Measurements from ENCODE around the gene PPM1M. TPM values are rescaled to one million over a fixed set of nuclear protein-coding genes. Genes with fewer than 3 reads are reported as not detected.

PPM1M gene
- total and polyA plus RNA-seq, 7 experiments from 2014 or later: 55.8 to 135 (median 74.5) TPM

DNA sequence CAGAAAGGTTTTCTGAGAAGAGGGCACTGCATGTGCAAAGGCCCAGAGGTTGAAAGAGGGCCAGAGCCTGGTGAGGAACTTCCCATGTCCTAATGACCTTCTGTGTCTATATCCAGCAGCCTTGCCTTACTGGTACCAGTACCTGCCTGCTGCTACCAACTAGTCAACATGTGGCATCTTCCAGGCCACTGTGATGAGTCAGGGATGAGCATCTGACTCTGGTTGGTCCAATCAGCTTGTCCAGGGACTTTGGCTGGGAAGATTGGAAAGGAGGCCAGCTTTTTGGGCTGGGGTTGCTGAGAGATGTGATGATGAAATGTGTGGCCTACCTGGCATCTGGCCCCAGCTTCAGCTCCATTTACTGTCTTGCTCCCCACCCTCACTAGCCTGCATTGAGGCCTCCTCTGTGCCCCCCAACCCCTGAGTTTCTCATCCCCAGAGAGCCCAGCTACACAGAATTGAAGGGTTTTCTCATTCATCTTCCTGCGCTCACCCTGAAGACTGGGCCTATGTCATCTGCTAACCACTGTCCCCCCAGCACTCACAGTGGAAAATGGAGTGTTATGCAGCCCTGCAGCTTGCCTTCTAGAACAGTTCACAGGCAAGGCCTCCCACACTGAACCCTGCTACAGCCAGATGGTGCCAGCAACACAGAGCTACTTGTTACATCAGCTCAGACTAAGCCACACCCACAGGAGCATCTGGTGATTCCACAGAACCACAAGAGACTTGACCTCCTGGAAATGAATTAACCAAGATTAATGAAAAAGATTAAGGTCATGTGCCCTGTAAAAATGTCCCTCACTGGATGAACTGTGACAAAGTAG is 5.3 kb upstream of the PPM1M start:
- peaks cover 68% of the 10 kb centered on the region in 2 donors for H3K4me1 ChIP-seq (ENCODE audit: control insufficient read depth in 2 of 2, insufficient read depth in 2 of 2, low read length in 2 of 2)
- peak overlapping the region; percentile 86 to 100 (median 96) for H3K4me3 Mint-ChIP-seq
- peaks cover 0 to 4% (median 0%) of the 10 kb centered on the region in 3 experiments for H3K36me3 ChIP-seq (ENCODE audit: control insufficient read depth in 2 of 3, insufficient read depth in 3 of 3, low read length in 3 of 3)
- peak overlapping the region; percentile 83 to 99 (median 97) for H3K27ac Mint-ChIP-seq
- H3K4me3 ChIP-seq (ENCODE audit: low read length): peak overlapping the region; percentile 92
- peak in 4 of 9 donors; percentile 34 to 63 (median 46) for DNase-seq
- ATAC-seq: no peak
- peaks cover 0 to 18% (median 0%) of the 10 kb centered on the region in 5 donors for H3K36me3 Mint-ChIP-seq
- peak overlapping the region; percentile 95 for H3K27ac ChIP-seq (ENCODE audit: low read depth, low read length)
- H3K9me3 ChIP-seq (ENCODE audit: control insufficient read depth in 2 of 3, low read length in 3 of 3): no peaks in the 10 kb centered on the region
- ChIA-PET POLR2A (interaction anchor here (0.8 to 46.3 kb wide), 12 partner anchors 11 to 96 kb away, joined by 3 to 1418 read pairs (median 8); partner anchors contain the start of genes GLYCTK and WDR82), CTCF (interaction anchor here (0.8 to 11.1 kb wide), 11 partner anchors 9 to 99 kb away, joined by 3 to 126 read pairs (median 4); partner anchors contain the start of genes GLYCTK and WDR82)
- H3K4me1 Mint-ChIP-seq: peaks cover 55 to 88% (median 78%) of the 10 kb centered on the region in 7 donors
- H3K9me3 Mint-ChIP-seq: peaks cover 0 to 6% (median 0%) of the 10 kb centered on the region in 11 donors
- H3K27me3 ChIP-seq (ENCODE audit: control insufficient read depth in 2 of 2, insufficient read depth in 2 of 2, low read length in 2 of 2): no peaks in the 10 kb centered on the region
- intact Hi-C loops (cut with micrococcal nuclease): loop anchor here (1.0 to 2.0 kb wide), 3 partner anchors 13 to 31 kb away; no protein-coding TSS in a partner anchor
- H3K27me3 Mint-ChIP-seq: no peaks in the 10 kb centered on the region

DNA sequence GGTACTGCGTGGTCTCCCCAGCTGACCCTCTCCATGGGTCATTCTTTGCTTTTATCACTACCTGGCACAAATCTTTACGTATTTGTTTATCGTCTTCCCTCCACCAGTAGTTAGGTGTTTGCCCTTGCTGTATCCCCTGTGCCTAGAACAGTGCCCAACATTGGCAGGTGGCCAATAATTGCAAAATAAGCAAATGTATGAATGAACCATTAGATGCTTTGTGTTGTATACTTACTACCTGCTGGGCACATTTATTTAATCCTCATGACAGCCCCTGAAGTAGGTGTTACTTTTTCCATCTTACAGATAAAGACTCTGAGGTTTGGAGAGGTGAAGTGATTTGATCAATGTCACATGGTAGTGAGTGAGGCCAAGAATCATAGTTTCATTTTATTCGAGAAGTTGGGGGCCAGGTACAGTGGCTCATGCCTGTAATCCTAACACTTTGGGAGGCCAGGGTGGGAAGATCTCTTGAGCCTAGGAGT is 4.6 kb upstream of the PPM1M start:
- DNase-seq: no peak
- POLR2A ChIA-PET: interaction anchor here (0.6 to 46.3 kb wide), 17 partner anchors 9 to 640 kb away, joined by 3 to 1418 read pairs (median 4); partner anchors contain the start of genes GLYCTK and WDR82
- H3K27me3 Mint-ChIP-seq: no peaks in the 10 kb centered on the region
- H3K27me3 ChIP-seq (ENCODE audit: control insufficient read depth in 2 of 2, insufficient read depth in 2 of 2, low read length in 2 of 2): no peaks in the 10 kb centered on the region
- H3K36me3 Mint-ChIP-seq: peaks cover 0 to 18% (median 0%) of the 10 kb centered on the region in 5 donors
- CTCF ChIA-PET: interaction anchor here (0.7 to 11.1 kb wide), 13 partner anchors 9 to 100 kb away, joined by 3 to 126 read pairs (median 4); partner anchors contain the start of genes GLYCTK and WDR82
- peak overlapping the region; percentile 95 for H3K27ac ChIP-seq (ENCODE audit: low read depth, low read length)
- H3K4me3 ChIP-seq (ENCODE audit: low read length): no peak overlapping the region
- H3K9me3 ChIP-seq (ENCODE audit: control insufficient read depth in 2 of 3, low read length in 3 of 3): no peaks in the 10 kb centered on the region
- peaks cover 0 to 4% (median 0%) of the 10 kb centered on the region in 3 experiments for H3K36me3 ChIP-seq (ENCODE audit: control insufficient read depth in 2 of 3, insufficient read depth in 3 of 3, low read length in 3 of 3)
- intact Hi-C loops (cut with micrococcal nuclease): loop anchor here (1.0 to 2.0 kb wide), 3 partner anchors 12 to 30 kb away; no protein-coding TSS in a partner anchor
- H3K4me3 Mint-ChIP-seq: peak overlapping the region; percentile 86 to 100 (median 96)
- ATAC-seq: no peak
- peaks cover 0 to 6% (median 0%) of the 10 kb centered on the region in 11 donors for H3K9me3 Mint-ChIP-seq
- peak overlapping the region; percentile 83 to 99 (median 97) for H3K27ac Mint-ChIP-seq
- peaks cover 63 to 66% of the 10 kb centered on the region in 2 donors for H3K4me1 ChIP-seq (ENCODE audit: control insufficient read depth in 2 of 2, insufficient read depth in 2 of 2, low read length in 2 of 2)
- H3K4me1 Mint-ChIP-seq: peaks cover 49 to 83% (median 72%) of the 10 kb centered on the region in 7 donors

DNA sequence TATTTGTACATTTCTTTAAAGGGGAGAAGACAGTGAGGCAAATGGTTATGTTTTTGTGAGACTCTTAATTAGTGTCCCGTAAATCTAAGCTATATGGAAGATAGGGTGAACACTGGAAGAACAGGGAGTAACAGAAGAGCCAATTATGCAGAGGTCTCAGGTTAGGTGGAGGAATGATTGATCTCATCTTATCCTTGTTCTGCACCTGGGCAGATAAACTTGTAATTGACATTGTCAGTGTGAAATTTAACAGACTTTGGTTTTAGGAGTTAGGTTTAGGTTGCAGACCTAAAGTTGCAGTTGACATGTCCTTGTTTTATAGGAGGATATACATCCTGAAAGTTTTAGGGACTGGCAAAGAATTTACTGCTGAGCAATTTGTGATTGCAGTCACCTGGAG is 3.5 kb upstream of the PPM1M start:
- DNase-seq: no peak
- no peak overlapping the region for H3K4me3 ChIP-seq (ENCODE audit: low read length)
- H3K36me3 Mint-ChIP-seq: peaks cover 0 to 25% (median 0%) of the 10 kb centered on the region in 5 donors
- H3K4me1 ChIP-seq (ENCODE audit: control insufficient read depth in 2 of 2, insufficient read depth in 2 of 2, low read length in 2 of 2): peaks cover 60 to 70% of the 10 kb centered on the region in 2 donors
- H3K27ac ChIP-seq (ENCODE audit: low read depth, low read length): peak overlapping the region; percentile 95
- H3K4me1 Mint-ChIP-seq: peaks cover 45 to 82% (median 70%) of the 10 kb centered on the region in 7 donors
- H3K36me3 ChIP-seq (ENCODE audit: control insufficient read depth in 2 of 3, insufficient read depth in 3 of 3, low read length in 3 of 3): peaks cover 0 to 4% (median 0%) of the 10 kb centered on the region in 3 experiments
- no peaks in the 10 kb centered on the region for H3K9me3 ChIP-seq (ENCODE audit: control insufficient read depth in 2 of 3, low read length in 3 of 3)
- no peaks in the 10 kb centered on the region for H3K27me3 Mint-ChIP-seq
- H3K27ac Mint-ChIP-seq: peak overlapping the region; percentile 20 to 96 (median 90)
- POLR2A ChIA-PET: interaction anchor here (1.0 to 46.3 kb wide), 10 partner anchors 9 to 188 kb away, joined by 3 to 1418 read pairs (median 12); partner anchors contain the start of genes GLYCTK and WDR82
- H3K4me3 Mint-ChIP-seq: peak overlapping the region in 7 of 10 donors; percentile 0 to 86 (median 21)
- H3K27me3 ChIP-seq (ENCODE audit: control insufficient read depth in 2 of 2, insufficient read depth in 2 of 2, low read length in 2 of 2): no peaks in the 10 kb centered on the region
- intact Hi-C loops (cut with micrococcal nuclease): no loop called here
- peaks cover 0 to 6% (median 0%) of the 10 kb centered on the region in 11 donors for H3K9me3 Mint-ChIP-seq
- ATAC-seq: no peak
- CTCF ChIA-PET: interaction anchor here (0.7 to 11.1 kb wide), 3 partner anchors 9 to 99 kb away, joined by 3 to 126 read pairs (median 4); partner anchors contain the start of gene WDR82

DNA sequence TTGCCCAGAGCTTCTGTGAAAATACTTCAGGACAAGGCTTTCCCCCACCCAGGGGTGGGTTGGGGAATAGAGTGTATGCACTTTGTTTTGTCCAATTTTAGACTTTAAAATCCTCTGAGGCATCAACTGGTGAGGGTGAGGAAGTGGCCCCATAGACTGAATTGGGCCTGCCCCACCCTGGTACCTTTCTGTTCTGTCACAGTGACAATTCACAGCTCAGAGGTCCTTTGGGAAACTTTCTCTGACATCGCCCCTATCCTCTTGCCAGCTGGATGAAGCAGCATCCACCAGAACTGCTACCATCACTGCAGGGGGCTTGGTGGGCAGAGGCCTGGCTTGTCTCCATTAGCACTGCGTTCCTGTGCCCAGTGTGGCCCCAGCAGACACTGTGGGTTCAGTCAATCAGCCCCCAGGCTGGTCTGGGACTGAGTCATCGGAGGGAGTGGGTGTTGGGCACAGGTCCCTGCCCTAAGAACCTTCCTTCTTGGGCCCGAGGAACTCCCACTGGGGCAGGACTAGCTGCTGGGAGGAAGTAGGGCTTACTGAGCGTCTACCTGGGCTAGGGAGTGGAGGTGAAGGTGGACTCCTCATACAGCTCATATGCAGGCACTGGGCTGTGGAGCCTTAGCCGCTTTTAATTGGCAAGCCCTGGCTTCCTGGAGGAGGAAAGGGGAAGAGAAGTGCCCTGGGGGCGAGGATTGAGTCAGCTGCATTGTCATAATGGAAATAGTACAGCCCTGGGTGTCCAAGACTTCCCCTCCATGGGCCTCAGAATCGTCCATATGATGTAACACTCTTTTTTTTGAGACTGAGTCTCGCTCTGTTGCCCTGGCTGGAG is 1.5 kb upstream of the PPM1M start:
- Histone ChIP-seq H3K36me3 (ENCODE audit: control insufficient read depth in 2 of 3, insufficient read depth in 3 of 3, low read length in 3 of 3) (peaks cover 0 to 17% (median 0%) of the 10 kb centered on the region in 3 experiments), H3K9me3 (ENCODE audit: control insufficient read depth in 2 of 3, low read length in 3 of 3) (no peaks in the 10 kb centered on the region), H3K4me1 (ENCODE audit: control insufficient read depth in 2 of 2, insufficient read depth in 2 of 2, low read length in 2 of 2) (peaks cover 53 to 75% of the 10 kb centered on the region in 2 donors), H3K27ac (ENCODE audit: low read depth, low read length) (peak overlapping the region; percentile 91), H3K27me3 (ENCODE audit: control insufficient read depth in 2 of 2, insufficient read depth in 2 of 2, low read length in 2 of 2) (no peaks in the 10 kb centered on the region), H3K4me3 (ENCODE audit: low read length) (no peak overlapping the region)
- no peaks in the 10 kb centered on the region for H3K27me3 Mint-ChIP-seq
- peaks cover 0 to 33% (median 8%) of the 10 kb centered on the region in 5 donors for H3K36me3 Mint-ChIP-seq
- H3K9me3 Mint-ChIP-seq: peaks cover 0 to 10% (median 0%) of the 10 kb centered on the region in 11 donors
- DNase-seq (no peak), ATAC-seq (peak; percentile 34)
- H3K27ac Mint-ChIP-seq: peak overlapping the region; percentile 83 to 98 (median 92)
- intact Hi-C loops (cut with micrococcal nuclease): no loop called here
- peaks cover 40 to 89% (median 79%) of the 10 kb centered on the region in 7 donors for H3K4me1 Mint-ChIP-seq
- ChIA-PET CTCF (interaction anchor here (1.2 to 11.1 kb wide), 5 partner anchors 9 to 34 kb away, joined by 3 to 126 read pairs (median 5); partner anchors contain the start of genes TLR9 and WDR82), POLR2A (interaction anchor here (0.7 to 46.3 kb wide), 8 partner anchors 10 to 40 kb away, joined by 3 to 1418 read pairs (median 6); partner anchors contain the start of genes GLYCTK, TLR9 and WDR82)
- peak overlapping the region; percentile 71 to 91 (median 82) for H3K4me3 Mint-ChIP-seq

DNA sequence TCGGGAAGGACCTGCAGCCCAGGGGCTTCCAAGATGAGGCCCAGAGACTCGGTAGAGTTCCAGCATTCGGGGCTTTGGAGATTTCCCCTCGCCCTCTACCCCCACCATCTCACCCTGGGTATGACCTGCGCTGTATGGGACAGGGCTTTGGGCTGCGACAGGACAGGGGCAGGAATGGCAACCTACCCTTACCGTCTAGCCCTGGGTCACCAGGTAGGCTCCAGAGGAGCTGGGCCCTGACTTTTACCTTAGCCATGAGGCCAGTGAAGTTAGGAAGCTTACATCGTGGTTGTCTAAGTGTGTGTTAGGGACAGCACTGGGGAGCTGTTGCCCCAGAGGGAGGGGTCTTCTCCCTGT is 683 bp downstream of the PPM1M start:
- Mint-ChIP-seq H3K4me1 (peaks cover 33 to 87% (median 79%) of the 10 kb centered on the region in 7 donors), H3K4me3 (peak overlapping the region; percentile 83 to 91 (median 87)), H3K36me3 (peaks cover 0 to 32% (median 11%) of the 10 kb centered on the region in 5 donors), H3K27ac (peak overlapping the region; percentile 66 to 99 (median 95)), H3K27me3 (no peaks in the 10 kb centered on the region), H3K9me3 (peaks cover 0 to 12% (median 0%) of the 10 kb centered on the region in 11 donors)
- ChIA-PET CTCF (interaction anchor here (0.5 to 1.8 kb wide), 7 partner anchors 10 to 36 kb away, joined by 3 to 9 read pairs (median 3); partner anchors contain the start of gene WDR82), POLR2A (interaction anchor here (0.8 to 46.3 kb wide), 10 partner anchors 10 to 93 kb away, joined by 3 to 1418 read pairs (median 10); partner anchors contain the start of genes GLYCTK and WDR82)
- H3K27ac ChIP-seq (ENCODE audit: low read depth, low read length): peak overlapping the region; percentile 91
- ATAC-seq: peak; percentile 1
- intact Hi-C loops (cut with micrococcal nuclease): no loop called here
- peak in 2 of 9 donors; percentile 25 to 35 for DNase-seq
- peaks cover 0 to 27% (median 0%) of the 10 kb centered on the region in 3 experiments for H3K36me3 ChIP-seq (ENCODE audit: control insufficient read depth in 2 of 3, insufficient read depth in 3 of 3, low read length in 3 of 3)
- H3K4me3 ChIP-seq (ENCODE audit: low read length): peak overlapping the region; percentile 79
- no peaks in the 10 kb centered on the region for H3K9me3 ChIP-seq (ENCODE audit: control insufficient read depth in 2 of 3, low read length in 3 of 3)
- H3K27me3 ChIP-seq (ENCODE audit: control insufficient read depth in 2 of 2, insufficient read depth in 2 of 2, low read length in 2 of 2): no peaks in the 10 kb centered on the region
- H3K4me1 ChIP-seq (ENCODE audit: control insufficient read depth in 2 of 2, insufficient read depth in 2 of 2, low read length in 2 of 2): peaks cover 44 to 77% of the 10 kb centered on the region in 2 donors
